ENCODE measurements around the gene SRXN1.
"Not testable (repeated sequence)": the region's sequence is repeated elsewhere in the genome, so short reads cannot be mapped to it uniquely, and the experiment has no call there.

SRXN1 gene

DNA sequence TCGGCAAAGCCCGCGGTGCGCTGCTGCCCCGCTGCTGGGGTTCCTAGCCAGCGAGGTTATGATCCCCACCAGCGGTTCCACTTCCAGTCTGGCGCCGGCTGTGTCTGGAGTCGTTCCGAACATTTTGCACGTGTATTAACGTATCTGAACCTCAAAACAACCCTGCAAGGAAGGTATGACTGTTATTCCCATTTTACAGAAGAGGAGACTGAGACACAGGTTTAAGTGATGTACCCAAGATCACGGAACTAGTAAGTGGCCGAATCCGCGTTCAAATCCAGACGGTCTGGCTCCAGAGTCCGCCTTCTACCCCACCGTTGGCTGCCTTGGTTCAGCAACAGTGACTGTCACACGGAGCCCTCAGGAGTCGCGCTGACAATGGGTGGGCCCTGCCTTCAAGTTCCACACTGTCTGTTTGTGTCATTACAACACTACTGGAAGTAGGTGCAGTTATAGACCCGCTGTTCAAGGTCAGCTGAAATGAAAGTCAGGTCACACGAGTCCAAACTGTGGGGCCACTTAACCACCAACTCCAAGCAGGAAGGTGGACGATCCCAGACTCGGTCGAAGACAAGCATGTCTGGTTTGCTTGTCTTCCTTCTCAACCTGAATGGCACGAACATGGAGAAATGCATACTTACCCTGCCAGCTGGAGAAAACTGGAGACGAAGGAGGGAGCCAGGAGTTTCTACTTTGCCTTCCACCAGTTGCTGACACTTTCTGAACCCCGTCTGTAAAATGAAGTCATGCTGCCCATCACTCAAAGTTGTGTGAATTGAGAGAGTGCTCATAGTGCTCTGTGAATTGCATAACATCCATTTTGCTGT is 803 bp upstream of the SRXN1 start:
- no peak for DNase-seq

DNA sequence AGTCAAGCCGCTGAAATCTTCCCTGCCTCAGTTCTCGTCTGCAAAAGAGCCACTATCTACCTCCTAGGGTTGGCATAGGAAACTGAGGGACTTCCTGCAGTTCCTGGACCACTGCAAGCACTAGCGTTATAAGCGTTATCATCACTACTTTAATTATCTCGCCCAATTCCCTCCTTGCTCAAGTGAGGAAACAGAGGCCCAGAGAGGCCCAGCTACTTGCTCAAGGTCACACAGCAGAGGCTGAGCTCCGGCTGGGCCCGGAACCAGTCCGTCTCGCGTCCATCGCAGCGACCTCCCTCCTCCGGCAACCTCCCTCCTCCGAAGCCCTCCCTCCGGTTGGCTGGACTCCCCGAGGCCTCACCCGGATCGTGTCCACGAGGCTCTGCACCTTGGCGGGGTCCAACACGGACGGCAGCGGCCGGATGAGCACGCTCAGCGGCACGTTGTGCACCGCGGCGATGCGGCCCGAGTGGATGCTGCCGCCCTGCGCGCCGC is 338 bp downstream of the SRXN1 start:
- no peak for DNase-seq

DNA sequence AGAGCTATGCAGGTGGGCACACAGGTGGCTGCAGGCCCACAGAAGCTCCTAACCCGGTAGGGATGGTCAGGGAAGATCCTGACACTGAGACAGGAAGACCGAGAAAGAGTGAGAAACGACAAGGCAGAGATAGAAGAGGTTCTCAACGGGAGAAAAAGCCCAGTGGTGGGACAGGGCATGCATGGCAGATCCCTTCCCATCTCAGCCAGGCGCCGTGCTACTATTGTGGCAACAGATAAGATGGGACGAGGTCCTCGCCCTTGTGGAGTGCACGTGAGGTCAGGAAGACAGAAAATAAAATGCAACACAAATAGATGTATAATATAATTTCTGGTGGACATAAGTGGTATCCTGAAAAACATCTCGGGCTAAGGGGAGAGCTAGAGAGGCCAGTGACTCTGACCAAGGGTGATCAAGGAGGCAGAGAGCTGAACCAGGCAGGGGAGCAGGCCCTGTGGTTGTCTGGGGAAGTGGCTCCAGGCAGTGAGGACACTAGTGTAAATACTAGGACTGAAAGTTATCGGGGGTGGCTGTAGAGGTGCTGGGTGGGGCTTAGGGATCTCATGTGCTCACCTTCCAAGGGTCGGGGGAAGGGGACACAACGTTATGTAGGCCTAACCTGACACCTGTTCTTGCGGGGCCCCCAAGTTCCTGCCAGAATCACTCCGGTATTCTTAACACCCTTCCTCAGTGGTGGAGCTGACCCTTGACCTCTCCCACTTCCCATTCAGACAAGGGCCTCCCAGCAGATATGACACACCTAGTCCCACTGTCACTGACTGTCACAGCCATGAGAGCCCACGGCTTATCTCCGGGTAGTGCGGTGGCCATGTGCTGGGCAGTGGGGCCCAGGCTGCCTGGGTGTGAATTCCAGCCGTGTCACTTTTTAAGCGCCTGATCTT is 1.0 kb downstream of the SRXN1 start:
- DNase-seq = peak; percentile 9 to 25

DNA sequence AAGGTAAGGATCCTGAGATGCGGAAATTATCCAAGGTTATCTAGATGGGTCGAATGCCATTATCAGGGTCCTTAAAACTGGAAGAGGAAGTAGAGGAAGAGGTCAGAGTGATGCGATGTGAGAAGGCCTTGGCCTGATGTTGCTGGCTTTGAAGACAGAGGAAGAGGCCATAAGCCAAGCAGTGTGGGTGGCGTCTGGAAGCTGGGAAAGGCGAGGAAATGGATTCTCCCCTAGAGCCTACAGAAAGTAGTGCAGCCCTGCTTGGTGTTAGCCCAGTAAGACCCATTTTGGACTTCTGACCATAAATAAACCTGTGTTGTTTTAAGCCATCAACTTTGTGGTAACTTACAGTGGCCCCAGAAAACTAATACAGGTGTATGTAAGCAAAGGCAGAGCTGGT is 2.0 kb downstream of the SRXN1 start:
- no peak for DNase-seq

DNA sequence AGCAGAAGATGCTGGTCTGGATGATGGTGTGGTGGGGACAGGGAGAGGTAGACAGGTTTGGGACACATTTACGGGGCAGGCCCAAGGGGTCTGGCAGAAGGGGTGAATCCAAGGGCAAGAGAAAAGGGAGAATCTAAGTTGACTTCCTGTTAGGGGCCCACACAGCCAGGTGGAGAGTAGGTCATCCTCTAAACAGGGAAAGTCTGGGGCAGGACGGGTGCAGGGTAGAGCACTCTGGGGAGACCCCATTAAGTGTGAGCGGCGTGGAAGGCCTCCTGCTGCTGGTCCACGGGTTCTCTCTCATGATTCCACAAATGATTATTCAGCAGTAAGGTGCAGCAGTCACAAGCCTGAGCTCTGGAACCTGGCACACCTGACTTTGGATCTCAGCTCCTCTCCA is 2.7 kb downstream of the SRXN1 start:
- no peak for DNase-seq

DNA sequence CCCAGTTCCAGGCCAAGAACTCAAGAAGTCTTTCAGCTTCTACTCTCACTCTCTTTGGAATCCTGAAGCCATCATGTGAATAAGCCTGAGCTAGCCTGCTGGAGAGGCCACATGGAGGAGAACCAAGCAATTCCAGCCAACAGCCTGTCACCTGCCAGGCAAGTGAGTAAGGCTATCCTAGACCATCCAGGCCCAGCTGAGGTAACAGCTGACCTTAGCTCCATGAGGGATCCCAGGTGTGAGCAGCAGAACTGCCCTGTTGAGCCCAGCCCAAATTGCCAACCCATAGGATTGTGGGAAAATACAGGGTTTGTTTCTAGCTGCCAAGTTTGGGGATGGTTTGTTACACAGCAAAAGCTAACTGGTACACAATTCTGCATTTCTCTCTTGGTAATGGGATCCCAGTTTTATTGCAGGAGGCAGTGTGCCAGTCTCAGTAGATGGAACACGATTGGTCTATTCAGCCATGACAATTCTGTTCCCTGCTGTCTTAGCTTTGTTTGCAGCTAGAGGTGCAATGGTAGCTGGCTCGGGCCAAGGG is 5.5 kb downstream of the SRXN1 start:
- no peak for DNase-seq

DNA sequence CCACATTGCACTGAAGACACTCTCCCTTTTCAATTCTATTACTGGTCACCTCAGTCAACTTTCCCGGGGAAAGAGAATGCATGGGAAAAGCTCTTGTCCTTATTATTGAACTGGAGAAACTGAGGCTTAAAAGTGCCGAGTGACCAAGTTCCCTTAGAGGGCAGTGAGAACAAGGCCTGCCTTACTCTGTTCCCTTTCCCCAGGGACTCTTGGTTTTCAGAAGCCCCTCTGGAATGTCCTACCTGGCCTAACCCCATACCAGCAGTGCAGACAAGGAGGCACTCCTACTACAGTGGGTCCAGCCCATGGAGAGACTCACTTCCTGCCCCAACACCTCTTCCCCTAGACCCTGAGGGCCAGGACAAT is 6.1 kb downstream of the SRXN1 start:
- no peak for DNase-seq

DNA sequence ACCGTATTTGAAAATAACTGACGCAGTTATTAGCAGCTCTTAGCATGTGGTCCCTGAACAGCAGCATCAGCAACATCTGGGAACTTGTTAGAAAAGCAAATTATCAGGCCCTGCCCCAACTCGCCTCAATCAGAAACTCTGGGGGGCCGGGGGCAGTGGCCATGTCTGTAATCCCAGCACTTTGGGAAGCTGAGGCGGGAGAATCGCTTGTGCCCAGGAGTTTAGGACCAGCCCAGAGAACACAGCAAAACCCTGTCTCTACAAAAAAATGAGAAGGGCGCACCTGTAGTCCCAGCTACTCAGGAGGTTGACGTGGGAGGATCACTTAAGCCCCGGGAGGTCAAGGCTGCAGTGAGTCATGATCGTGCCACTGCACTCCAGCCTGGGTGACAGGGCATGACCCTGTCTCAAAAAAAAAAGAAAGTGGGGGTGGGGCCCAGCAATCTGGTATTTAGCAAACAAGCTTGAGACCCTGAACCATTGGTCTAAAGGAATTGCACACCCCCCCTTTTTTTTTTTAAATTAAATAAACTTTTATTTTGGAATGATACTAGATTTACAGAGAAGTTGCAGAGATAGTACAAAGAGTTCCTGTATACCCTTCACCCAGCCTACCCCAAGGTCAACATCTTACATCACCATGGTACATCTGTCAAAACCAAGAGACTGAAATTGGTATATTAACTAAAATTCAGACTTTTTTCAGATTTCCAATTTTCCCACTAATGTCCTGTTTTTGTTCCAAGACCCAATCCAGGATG is 6.7 kb downstream of the SRXN1 start:
- no peak for DNase-seq

DNA sequence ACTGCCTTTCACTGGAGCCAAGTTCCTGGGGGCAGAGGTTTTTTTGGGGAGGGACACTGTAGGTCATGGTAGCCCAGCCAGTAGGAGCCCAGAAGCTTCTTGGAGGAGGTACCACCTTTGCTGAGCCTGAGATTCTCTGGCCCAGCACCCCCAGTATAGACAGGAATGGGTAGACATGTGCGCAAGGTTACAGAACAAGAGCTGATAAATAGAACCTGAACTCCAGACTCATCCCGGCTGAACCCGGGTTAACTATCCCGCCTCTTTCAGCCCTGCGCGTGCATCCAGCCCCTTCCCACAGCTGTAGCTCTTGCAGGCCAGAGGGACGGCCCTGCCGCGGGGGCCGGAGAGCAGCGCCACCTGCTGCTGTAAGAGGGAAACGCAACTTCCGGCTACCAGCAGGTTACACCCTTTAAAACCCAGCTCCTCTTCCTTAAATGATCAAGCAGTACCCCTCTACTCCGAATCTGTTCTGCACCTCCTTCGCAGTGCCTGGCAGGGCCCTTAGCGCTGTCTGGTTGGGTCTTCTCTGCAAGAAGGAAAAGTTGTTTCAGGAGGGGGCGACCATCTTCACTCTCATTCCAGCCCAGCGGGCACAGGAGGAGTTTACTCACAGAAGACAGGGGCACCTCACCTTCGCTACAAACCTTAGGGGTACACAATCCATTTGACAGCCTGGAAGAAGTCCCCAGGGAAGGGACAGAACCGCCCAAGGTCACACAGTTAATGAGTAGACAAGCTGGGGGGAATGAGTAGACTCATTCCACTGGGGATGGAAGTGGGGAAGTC is 7.5 kb downstream of the SRXN1 start:
- peak; percentile 79 to 81 for DNase-seq

DNA sequence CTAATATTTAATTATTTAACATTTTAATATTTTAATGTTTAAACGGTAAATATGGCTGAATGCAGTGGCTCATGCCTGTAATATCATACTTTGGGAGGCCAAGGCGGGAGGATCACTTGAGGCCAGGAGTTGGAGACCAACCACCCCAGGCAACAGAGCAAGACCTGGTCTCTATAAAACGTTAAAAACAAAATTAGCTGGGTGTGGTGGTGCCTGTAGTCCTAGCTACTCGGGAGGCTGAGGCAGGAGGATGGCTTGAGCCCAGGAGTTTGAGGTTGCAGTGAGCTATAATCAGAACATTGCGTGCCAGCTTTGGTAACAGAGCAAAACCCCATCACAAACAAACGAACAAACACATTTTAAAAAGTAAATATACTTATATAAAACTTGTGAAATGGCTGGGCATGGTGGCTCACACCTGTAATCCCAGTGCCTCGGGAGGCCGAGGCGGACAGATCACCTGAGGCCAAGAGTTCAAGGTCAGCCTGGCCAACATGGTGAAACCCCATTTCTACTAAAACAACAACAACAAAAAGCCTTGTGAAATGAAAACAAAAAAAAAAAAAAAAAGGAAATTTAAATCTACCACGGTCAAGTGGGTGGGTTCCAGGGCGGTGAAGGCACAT is 8.2 kb downstream of the SRXN1 start:
- no peak for DNase-seq

DNA sequence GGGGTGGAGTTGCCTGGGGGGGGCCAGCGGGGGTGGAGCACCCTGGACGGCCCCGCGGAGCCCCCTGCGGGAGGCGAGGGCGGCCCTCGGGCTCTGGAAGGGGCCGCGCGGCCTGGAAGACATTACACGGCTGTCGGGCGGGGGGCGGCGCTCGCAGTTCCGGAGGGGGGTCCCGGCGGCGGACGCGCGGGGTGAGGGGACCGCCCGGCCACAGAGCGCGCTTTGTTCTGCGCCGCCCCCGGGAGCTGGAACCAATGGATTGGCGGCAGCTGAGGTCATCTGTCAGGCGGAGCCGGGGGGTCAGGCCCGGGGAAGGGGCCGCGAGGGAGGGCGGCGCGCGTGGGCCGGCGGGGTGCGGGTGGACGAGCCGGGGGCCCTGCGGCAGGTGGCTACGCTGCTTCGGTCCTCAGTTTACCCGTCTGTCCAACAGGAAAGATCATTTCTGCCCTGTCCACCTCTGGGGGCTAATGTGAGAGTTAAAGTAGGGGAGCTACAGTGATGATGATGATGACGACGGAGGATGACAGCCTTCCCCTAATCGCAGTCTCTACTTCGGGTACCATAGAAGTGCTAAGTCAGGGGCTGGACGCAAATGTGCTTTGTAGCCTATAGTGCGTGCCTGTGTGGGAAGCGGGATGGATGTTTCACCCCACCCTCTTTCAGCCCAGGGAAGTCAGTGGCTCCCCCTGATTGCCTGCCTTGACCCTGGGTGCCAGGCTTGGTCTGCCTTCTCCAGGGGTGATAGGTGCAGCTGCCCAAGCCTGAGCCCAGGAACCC is 10.4 kb downstream of the SRXN1 start:
- no peak for DNase-seq

DNA sequence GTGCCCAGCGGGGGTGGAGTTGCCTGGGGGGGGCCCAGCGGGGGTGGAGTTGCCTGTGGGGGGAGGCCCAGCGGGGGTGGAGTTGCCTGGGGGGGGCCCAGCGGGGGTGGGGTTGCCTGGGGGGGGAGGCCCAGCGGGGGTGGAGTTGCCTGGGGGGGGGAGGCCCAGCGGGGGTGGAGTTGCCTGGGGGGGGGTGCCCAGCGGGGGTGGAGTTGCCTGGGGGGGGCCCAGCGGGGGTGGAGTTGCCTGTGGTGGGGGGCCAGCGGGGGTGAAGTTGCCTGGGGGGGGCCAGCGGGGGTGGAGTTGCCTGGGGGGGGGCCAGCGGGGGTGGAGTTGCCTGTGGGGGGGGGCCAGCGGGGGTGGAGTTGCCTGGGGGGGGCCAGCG is 11.0 kb downstream of the SRXN1 start:
- not testable (repeated sequence) for DNase-seq

DNA sequence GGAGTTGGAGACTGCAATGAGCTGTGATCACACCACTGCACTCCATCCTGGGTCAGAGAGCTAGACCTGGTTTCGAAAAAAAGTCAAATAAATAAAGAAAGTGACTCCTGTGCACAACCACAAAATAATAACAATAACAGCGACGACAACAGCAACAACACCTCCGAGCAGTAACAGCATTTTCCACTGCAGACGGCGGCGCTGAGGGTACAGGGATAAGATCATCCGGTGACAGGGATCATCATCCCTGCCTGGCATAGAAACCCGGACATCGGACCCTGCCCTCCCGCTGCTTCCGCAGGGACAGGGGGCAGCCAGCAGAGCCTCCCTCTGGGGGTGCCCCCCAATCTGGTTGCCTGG is 11.5 kb downstream of the SRXN1 start:
- DNase-seq = no peak

DNA sequence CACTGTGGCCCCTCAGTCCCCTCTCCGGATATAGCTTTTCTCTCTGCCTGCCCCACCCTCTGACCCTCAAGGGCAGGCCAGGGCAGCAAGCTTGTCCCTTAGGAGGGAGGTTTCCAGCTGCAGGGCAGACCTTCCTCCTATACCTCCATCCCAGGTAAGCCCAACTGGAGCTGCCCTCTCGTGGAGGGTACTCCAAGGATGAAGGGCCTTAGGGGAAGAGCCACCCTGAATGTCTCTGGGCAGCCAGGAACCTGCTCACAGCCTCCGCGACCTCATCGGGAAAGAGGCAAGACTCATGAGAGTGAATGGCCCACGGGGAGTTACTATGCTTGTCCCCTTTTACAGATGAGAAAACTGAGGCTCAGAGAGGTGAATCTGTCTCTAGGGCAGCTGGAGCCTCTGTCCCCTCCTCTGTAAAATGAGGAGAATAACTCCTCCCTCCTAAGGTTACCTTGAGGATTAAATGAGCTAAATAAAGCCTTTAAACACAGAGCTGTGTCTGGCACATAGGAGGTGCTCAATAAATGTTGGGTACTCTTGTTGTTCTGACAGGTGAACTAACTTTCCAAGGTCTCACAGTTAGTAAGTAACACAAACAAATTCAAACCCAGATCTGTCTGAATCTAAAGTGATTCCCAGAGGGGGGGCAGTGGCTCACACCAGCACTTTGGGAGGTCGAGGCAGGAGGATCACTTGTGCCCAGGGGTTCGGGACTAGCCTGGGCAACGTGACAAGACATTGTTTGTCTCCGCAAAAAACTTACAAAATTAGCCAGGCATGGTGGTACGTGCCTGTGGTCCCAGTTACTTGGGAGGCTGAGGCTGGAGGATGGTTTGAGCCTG is 12.1 kb downstream of the SRXN1 start:
- no peak for DNase-seq

DNA sequence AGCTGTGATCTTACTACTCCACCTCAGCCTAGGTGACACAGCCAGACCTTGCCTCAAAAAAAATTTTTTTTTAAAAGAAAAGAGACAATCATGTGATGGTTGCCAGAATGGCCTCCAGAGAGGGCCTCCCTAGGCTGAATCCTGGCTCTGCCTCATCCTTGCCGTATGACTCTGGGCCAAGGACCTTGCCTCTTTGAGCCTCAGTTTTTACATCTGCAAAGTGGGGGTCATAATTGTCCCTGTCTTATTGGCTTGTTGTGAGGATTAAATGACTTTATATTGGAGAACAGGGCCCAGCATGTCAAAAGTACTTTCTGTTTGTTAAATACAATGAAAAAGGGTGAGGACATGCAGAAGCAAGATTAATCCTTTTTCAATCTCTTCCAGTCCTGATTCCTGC is 14.4 kb downstream of the SRXN1 start:
- no peak for DNase-seq

DNA sequence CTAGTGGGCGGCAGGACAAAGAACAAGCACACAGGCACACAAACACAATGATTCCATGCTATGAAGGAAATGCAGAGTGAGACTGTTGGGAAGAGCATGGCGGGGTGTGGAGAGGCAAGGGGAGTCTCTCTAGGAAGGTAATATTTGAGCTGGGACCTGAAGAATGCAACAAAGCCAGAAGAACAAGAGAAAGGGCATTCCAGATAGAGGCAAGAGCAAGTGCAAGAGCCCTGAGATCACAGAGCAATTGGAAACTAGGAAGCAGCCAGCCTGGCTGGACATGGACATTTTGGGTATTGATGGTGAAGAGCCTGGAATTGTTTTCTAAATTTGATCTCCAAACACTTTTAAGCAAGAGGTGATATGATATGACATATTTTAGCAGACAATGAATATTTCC is 15.4 kb downstream of the SRXN1 start:
- no peak for DNase-seq

DNA sequence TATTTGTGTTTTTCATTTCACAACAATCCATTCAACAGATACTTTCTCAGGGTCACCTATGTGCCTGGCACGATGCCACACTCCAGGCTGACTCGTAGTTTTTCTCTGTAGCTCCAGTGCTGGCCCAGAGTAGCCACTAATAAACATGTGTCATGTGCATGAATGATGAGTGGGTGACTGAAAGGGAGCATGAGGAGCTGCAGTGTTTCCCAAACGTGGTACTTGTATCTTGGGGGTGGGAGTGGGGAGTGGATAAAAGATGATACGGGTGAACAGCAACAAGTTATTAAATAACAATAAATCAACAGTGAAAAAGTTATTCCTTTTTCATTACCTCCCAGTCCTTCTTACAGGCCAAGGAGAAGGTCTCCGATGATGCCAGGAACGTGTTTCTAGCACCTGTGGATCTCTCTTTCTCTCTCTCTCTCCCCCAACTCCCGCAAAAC is 17.1 kb downstream of the SRXN1 start:
- DNase-seq = no peak

DNA sequence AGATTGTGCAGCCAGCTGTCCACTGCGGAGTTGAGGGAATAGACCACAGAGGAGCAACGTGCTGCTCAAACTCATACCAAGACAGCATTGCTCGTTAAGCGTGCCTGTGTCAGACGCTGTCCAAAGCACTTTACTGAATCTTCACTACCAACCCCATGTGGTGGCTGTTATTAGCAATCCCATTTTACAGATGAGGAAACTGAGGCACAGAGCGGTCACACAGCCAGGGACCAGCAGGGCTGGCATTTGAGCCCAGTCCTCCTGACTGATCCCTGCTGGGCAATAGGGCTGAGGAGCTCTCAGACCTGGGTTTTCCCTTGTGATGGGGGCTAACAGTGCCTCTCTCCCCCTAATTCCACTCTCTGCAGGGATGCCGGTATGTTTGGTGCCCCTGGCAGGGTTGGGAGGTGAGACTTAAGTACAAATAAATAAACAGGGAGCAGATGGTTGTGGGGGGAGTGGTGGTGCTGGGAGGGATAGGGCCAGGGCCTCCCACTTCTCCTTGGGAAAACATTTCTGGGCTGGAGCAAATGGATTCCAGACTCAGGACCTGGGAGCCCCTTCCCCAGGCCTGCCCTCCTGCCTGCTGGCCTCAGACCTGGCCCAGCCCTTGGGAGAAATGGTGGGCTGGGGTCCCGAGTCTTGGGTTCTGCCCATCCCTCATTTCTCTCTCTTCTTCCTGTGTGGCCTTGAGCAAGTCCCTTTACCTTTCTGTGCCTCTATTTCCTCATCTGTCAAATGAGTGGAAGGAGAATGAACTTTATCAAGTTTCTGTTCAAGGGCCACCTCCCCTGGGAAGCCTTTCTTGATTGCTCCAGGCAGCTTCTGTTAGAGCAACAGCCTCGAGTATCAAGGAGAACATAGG is 17.7 kb downstream of the SRXN1 start:
- DNase-seq = no peak
